SKM-1 (cell line): ENCODE results near the gene DAZAP1.
"Not testable (repeated sequence)": the region's sequence is repeated elsewhere in the genome, so short reads cannot be mapped to it uniquely, and the experiment has no call there.

Experiments used
- DNase-seq: peaks from one replicate; lab custom pipeline; 2025; ENCODE audit not compliant: unreplicated experiment; lab: John Stamatoyannopoulos, UW

Gene DAZAP1

DNA sequence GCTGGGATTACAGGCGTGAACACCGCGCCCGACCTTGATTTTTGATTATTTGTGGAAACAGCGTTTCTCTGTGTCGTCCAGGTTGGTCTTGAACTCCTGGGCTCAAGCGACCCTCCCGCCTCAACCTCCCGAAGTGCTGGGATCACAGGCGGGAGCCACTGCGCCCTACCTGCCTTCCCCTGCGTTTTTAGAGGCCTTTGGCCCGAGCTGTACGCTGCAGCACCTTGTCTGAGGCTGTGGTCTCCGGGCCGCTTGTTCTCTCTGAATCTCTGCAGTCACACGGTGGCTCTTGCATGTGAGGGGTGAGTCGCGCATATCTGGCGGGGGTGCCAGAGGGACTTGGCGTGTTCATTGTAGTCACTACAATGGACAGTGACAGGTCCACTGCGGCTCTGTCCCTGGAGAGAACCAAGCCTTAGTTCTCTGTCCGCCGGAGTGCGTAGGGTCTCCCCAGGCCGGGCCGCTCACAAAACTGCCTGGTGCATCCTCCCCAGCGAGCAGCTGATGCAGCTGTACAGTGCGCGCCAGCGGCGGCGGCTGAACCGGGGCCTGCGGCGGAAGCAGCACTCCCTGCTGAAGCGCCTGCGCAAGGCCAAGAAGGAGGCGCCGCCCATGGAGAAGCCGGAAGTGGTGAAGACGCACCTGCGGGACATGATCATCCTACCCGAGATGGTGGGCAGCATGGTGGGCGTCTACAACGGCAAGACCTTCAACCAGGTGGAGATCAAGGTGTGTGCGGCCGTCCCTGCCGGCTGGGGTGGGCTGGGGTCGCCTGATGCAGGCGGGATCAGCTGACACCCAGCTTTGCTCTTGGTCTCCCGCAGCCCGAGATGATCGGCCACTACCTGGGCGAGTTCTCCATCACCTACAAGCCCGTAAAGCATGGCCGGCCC is 32.4 kb downstream of the DAZAP1 start:
- not testable (repeated sequence) for DNase-seq

DNA sequence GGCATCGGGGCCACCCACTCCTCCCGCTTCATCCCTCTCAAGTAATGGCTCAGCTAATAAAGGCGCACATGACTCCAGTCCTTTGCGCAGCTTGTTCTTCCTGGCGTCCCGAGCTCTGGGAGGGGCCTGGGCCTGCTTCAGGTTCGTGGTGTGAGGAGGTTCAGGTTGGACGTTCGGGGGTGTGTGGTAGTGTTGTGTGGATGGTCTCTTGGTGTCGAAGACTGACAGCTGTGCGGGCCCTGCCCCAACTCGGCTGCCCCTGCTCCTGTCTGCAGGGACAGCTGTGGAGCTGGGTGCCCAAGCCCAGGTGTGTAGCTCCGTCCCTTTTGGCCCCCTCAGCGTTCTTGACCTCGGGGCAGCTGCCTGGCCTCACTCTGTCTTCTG is 33.0 kb downstream of the DAZAP1 start:
- no peak for DNase-seq

DNA sequence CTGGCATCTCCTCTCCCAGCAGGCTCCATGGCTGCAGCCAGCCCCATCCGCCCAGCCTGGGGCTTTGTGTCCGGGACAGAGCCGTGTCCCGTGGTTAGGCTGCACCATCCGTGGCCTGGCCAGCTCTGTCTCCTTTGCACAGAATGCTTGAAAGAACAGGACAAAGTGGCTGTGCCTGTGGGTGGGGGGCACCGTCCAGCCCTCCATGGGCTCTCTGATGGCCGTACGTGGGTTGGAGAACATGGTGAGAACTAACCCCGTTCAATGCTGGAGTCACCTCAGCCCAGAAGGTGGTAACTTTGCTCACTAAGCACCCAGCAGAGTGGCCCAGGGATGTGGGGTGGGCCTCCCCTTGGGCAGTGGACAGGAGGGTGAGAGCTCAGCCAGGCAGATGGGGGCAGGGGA is 33.6 kb downstream of the DAZAP1 start:
- DNase-seq: no peak

DNA sequence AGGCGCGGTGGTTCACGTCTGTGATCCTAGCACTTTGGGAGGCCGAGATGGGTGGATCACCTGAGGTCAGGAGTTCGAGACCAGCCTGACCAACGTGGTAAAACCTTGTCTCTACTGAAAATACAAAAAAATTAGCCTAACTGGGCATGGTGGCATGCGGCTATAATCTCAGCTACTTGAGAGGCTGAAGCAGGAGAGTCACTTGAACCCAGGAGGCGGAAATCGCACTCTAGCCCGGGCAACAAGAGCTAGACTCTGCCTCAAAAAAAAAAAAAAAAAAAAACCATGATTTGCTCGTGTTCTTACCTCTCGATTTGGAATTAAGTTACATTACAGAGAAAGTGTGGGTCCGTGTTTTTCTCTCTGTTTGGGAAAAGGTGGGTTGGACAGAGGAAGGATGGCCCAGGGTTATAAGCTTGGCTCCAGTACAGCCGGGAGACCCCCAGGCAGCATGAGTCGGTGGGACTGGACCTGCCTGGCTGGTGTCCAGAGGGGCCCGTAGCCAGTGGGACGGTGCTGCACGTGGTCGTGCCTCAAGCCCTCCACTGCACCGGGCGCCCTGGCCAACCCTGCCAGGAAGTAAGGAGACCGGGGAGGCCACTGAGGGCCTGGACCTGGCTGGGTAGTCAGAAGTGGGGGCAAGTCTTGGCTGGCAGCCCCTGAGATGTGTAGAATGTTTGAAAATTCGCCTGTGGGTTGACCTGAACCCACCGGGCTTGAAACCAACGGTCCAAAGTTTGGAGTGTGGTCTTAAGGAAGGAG is 34.5 kb downstream of the DAZAP1 start:
- DNase-seq: no peak

DNA sequence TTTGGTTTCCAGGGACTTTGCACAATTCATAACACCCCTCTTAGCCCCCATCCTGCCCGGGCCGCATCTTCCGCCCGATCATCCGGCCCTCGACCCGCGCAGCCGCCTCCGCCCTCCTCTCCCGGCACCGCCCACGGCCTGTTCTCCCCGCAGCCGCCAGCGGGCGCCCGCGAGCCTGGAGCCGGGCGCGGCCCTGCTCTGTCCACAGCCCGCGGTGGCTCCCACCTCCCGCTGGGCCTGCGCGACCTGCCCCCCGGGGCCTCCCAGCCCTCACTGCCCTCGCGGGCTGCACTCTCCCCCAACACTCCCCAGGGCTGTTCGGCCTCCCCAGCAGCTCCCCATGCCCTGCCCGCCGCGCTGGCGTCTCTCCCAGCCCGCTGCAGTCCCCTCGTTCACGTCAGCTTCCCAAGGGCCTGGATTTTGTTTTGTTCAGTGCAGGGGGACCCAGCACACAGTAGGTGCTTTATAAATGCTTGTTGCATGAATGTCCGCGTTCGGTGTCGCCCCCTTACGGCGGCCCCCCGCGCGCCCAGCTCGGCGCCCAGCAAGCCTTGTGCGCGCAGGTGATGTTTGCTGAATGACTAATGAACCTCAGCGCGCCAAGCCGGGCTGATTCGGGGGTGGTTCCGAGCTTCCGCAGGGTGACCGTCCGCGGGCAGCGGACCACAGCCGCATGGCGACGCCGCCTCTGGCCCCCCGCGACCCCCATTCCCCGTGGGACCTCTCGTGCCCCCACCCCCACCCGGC is 38.0 kb downstream of the DAZAP1 start:
- peak; percentile 42 for DNase-seq

DNA sequence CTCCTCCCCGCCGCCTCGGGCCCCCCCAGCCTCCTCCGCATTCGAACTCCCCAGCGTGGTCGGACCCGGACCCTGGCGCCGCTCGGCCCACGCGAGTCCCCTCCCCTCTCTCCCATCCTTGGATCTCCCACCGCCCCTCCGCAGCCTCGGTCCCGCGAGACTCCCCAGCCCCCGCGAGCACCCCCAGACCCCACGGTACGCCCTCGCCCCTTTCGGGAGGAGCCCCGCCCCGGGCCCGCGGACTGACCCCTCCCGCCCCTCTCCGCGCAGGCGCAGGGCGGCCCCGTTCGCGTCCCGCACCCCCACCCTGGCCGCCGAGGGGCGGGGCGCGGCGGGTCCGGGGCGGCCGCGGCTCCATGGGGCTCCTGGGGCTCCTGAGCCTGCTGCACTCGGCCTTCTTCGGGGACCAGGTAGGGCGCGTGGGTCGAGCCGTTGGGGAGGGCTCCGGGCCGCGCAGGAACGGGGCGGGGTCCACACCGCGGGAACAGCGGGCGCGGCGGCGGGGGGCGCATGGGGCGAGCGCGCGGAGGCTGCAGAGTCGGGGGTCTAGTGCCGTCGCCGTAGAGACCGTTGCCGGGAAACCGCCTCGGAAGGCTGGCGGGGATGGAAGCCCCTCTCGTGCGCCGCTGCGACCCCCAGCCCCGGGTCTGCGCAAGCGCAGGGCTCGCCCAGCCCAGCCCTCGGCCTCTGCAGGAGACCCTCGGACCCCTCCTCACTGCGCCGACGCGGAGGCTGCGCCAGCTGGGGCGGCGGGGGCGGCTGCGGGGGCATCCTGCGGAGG is 38.7 kb downstream of the DAZAP1 start:
- DNase-seq: no peak

DNA sequence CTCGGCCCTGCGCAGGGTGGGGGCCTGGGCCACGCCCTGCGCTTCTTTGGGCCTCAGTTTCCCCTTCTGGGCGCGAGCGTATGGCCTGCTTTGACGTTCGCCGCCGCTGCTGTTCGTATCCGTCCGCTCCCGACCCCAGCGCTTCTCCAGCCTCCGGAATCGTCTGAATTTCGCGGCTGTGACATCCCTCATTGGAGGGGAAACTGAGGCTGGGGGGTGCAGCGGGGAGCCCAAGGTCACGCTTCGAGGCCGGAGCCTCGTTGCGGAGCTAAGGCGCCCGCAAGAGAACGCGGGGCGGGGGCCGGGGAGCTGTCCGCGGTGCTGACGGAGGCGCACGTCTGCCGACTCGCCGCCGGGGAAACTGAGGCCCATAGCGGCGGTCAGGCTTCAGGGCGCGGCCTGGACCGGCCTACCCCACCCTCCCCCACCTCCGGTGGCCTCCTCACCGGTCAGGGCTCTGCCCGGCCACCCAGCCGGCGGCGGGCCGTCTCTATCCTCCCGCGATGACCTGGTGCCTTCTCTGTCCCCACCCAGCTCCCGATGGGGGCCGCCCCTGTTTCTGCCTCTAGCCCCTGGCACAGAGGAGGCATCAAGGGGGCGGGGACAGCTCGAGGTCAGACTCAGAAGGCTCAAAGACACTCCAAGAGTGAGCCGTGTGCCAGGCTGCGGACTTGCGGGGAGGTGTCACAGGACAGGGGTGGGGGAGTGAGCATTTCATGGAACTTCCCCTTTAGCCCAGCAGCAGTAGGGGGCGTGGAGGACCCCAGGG is 39.5 kb downstream of the DAZAP1 start:
- DNase-seq: no peak

DNA sequence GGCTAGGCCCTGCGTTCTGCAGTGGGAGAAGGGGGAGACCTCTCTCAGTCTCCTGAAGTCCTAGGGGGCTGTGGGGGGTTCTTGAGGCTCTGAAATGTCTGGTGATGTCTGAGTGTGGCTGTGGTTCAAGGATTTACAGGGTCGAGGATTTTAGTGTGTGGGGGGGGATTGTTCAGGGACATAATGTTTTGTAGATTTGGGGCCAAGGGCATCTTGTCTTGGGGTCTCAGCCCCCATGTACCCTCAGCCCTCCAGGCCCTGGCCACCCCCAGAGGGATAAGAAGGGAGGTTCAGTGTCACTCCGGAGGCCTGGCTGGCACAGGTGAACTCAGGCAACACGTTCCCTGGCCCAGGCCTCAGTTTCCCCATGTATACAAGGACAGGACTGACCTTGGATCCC is 40.1 kb downstream of the DAZAP1 start:
- no peak for DNase-seq

DNA sequence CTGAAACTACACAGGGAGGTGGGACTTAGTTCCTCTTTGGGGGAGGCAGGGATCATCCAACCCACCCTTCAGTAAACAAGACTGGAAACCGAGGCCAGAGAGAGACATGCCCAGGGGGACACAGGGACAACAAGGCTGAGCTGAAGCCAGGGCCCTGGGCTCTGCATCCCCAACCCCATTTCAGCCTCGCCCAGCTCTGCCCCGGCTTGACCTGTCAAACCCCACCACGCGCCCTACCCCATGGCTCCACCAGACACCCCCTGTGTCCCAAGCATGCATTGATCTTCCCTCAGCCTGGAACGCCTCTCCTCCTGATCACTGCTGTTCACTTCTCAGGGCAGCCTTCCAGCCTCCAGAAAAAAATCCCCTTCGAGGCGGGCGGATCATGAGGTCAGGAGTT is 40.6 kb downstream of the DAZAP1 start:
- no peak for DNase-seq

DNA sequence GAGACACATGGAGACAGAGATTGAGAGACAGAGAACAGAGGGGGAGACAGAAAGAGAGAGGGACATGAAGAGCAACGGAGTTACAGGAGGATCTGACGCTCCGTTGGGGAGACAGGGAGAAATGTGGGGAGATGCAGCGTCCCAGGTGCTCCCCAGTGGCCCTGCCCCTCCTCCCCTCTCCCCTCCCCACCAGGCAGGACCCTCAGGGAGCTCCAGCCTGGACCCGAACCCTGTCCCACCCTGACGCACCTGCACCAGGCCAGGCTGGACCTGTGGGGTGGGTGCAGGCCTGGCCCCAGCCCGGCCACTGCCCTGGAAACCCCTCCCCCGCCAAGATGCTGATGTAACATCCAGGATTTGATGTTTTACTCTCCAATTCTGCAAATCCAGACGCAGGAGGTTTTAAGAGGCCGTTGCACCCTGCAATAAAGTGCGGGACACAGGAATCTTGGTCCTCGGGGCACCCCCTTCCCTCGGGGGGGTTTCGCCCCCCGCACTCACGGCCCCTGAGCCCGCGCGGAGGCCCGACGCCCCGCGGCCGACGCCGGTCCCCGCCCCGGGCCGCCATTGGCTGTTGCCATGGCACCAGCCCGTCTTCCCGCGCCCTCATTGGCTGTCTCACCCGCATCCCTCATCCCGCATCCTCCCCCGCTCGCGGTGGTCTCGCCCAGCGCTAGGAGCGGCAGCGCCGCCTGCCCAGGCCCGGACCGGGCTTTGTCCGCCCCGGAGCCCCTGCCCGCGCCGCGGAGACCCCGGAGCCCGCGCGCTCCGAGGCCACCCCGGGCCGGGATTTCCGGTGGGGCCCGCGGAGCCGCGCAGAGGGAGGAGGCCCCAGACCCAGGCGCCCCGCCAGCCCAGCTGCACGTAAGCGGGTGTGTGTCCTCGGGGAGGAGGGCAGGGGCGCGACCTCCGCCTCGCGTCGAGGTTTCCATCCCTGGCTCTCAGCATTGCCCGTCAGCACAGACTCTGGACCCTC is 42.4 kb downstream of the DAZAP1 start, which contains the start of gene APC2:
Gene APC2, plus strand, starts transcription at position 655 of the 976 bp plus-strand sequence. CDS start 2,881 bp downstream, outside the sequence.
- DNase-seq: no peak

DNA sequence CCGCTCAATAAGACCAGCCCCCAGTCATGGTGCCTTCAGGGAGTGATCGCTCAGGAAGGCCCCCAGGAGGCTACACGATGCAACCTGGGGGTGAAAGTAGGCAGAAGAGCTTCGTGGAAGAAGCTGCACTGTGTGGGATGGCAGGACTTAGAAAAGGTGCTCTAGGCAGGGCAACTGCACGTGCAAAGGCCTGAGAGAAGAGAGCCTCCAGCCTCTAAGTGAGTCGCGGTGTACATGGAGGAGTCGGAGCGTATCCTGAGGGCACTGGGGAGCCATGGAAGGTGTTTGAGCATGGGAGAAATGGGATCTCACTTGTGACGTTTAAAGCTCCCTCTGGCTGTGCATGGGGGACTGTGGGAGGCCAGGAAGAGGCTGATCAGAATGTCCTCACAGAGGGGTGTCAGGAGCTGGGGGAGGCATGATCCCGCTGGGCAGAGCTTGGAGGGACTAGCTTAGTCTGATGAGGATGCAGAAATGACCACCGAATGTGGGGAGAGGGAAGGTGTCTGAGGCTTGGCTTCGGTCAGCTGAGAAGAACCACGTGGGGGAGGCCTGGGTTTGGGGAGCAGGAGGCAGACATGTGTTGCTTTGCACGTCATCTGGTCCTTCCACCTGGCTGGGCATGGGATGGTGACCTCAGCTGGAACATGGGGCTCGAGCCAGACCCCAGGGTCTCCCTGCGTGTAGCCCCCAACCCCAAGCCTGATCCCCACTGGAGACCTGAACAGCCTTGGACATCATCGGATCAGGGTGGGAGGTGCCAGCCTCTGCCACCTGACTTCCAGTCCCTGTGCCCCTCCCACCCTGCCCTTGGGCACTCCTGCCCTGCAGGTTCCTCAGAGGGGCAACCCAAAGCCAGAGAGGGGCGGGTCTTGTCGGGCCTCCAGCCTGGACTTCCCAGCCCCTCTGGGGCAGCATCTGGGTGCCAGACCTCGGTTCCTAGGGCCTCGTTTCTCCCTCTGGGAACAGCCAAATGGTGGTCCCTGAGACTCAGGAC is 43.6 kb downstream of the DAZAP1 start:
- no peak for DNase-seq

DNA sequence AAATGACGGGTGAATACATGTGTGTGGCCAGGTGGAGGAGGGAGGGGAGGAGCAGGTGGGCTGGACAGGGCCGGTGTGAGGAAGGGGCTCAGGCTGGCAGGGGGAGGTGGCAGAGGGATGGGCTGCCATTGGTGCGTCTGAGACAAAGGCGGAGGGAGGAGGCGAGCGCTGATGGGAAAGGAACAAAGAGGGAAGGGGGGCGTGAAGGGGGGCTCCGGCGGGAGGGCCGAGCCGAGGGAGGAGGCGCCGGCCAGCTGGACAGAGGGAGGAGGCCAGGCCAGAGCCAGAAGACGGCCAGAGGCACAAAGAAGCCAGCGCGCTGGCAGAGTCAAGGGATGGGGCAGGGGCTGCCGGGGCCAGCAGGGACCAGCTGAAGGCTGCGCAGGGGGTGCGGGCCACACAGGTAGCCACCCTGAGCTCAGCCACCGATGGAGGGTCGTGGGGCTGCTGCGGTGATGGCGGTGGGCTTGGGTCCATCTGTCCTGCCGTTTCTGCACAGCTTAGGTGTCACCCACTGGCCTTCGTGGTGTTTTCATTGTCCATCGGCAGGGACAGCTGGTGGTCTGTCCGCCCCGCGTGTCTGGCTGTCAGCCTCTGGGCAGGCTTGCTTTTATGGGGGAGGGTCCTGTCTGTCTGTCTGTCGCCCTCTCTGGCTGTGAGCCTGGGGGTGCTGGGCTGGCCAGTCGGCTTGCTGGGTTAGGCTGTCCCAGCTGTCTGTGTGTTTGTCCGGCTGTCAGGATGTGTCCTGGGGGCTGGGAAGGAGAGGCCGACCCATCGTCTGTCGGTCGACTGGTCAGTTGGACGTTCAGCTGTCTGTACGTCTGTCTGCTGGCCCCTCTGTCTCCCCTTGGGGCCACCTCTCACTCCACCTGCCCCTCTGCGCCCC is 44.8 kb downstream of the DAZAP1 start:
- no peak for DNase-seq

DNA sequence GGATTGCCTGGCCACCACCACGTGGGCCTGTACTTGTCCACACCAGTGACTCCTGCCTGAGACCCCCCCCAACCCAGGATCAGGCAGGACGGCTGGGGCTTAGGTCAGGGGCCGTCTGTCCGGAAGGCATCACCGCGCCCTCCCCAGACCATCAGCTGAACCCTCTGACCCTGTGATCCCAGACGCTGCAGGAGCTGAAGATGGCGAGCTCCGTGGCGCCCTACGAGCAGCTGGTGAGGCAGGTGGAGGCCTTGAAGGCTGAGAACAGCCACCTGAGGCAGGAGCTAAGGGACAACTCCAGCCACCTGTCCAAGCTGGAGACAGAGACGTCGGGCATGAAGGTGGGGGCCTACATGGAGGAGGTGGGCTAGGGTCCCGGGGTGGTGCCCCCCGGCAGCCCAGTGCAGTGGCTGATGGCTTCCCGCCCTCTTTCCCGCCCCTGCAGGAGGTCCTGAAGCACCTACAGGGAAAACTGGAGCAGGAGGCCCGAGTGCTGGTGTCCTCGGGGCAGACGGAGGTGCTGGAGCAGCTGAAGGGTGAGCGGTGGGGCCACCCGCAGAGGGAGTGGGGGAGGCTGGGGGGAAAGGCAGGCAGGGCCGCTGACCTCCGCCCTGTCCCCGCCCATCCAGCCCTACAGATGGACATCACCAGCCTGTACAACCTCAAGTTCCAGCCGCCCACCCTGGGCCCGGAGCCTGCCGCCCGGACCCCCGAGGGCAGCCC is 45.6 kb downstream of the DAZAP1 start:
- DNase-seq: no peak

DNA sequence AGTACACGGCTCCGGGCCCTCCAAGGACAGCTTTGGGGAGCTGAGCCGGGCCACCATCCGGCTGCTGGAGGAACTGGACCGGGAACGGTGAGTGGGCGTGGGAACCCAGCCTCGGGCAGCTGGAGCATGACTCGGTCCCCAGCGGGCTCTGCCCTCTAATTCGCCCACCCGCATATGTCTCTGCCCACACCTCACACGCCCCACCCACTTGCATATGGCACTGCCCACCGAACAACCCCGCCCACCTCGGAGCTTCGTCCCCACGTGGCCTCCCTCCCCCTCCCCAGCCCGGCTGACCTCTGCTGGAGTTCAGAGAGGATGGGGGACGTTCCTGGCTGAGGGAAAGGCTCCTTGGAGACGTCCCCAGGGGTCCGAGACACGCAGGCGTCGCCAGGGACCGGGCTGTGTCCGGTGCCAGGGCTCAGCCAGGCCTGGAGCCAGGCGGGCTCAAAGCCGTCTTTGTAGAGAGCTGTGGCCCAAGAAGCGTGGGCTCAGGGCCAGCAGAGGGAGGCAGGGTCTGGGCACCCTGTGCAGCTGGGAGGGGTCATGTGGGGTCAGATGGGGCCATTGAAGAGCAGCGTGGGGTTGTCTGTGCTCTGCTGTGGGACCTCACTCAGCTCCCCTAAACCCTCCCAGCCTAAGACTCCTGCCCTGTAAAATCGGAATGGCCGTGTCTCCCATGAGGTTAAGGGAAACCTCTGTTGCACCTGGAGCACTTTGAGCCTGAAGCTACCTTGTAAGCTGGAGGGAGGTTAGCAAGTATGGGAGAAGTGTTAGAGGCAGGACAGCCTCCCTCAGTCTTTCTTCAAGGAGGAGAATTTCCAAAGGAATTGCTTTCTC is 46.4 kb downstream of the DAZAP1 start:
- no peak for DNase-seq

DNA sequence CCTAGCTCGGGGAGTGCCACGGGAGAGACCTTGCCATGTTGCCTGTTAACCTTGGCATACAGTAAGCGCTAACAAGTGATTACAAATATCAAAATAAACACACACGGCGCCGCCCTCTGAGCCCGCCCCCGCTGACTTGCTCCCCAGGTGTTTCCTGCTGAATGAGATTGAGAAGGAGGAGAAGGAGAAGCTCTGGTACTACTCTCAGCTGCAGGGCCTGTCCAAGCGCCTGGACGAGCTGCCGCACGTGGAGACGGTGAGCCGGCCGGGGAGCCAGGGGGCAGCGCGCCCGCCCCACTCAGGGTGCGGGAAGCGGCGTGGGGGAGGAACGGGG is 47.6 kb downstream of the DAZAP1 start:
- no peak for DNase-seq
